Measurements from ENCODE around the gene CBX7. TPM values are rescaled to one million over a fixed set of nuclear protein-coding genes. Genes with fewer than 3 reads are reported as not detected.

The CBX7 gene
- total RNA-seq, 1 experiment from 2014 or later = 7.9 TPM

DNA sequence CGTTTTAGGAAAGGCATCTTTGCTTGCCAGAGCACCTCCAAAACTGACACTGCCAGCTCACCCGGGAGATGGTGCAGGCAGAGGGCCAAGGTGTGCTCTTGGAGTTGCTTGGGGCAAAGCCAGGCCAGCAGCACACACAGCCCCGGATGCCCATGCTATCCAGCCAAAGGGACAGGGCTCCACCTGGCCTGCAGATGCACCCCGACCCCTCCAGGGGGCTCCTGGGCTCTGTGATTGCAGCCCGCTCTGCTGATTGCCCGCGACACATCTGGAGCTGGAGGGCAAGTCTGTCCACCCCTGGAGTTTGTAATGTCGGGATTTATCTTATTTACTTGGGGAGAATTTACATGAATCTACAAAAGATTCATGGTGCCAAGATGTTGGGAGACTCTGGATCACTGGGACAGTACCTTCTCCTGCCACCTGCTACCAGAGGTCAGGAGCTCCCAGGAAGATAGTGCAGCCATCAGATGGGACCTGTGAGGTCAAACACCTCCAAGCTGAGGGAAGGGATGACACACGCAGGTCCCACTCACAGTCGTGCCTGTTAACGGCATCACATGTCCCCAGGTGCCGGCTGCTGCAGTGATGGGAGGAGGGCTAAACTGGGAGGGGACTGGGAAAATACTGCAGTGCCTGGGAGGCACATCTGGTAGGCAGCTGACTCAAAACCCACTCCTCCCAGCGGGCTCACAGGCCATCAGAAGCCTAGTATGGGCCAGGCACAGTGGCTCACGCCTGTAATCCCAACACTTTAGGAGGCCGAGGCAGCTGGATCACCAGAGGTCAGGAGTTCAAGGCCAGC lies 17.2 kb downstream of the CBX7 start:
- peak; percentile 59 for DNase-seq
- Histone ChIP-seq H3K9me3 (no peaks in the 10 kb centered on the region), H3K27me3 (no peaks in the 10 kb centered on the region), H3K36me3 (no peaks in the 10 kb centered on the region), H3K4me3 (no peak overlapping the region)

DNA sequence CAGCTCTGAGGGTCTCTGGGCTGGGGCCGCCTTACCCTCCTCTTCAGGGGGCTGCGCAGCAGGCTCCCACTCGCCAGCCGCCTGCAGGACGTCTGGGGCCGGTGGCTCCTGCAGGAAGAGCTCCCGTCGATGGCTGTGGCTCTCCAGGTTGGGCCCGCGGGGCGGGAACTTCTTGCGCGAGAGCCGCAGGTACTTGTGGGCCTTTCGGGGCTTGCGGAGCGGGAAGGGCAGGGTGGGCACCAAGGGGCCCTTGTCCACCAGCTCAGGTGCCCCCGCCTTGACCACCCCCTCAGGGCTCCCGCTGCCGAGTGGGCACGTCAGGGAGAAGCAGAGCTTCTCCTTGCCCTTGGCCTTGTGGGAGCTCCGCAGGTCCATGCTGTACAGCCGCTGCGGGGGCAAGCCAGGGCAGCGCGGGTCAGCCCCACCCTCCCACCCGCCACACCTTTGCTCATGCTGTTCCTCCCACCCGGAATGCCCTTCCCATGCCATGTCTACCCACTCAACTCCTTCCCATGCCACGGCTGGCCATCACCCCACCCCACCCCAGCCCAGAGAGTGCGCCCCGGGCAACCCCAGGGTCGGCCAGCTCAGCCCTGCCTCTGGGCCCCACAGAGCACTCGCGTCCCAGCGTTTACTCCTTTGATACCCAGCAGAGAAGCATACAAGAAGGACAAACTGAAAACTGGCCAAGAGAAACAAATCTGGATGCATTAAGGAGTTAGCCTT lies 18.0 kb downstream of the CBX7 start:
- Histone ChIP-seq H3K4me3 (no peak overlapping the region), H3K9me3 (no peaks in the 10 kb centered on the region), H3K36me3 (no peaks in the 10 kb centered on the region), H3K27me3 (no peaks in the 10 kb centered on the region)
- no peak for DNase-seq

DNA sequence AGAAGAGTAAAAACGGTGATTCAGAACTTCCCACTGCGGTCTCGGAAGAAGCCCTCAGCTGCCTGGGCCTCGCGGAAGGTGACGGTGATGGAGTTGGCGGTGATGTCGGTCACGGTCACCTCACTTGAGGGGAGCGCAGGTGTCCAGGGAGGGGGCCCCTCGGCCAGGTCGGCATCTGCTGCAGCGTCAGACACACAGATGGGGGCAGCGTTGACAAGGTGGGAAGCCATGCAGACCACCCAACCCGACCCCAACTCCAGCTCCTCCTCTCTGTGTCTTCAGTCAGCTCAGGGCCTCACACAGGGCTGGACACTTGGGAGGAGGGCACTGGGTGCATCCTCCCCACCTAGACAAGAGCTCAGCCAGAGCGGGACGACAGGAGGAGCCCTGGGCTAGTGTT lies 18.6 kb downstream of the CBX7 start:
- H3K27me3 ChIP-seq = no peaks in the 10 kb centered on the region
- H3K36me3 ChIP-seq = no peaks in the 10 kb centered on the region
- DNase-seq = no peak
- no peak overlapping the region for H3K4me3 ChIP-seq
- H3K9me3 ChIP-seq = no peaks in the 10 kb centered on the region

DNA sequence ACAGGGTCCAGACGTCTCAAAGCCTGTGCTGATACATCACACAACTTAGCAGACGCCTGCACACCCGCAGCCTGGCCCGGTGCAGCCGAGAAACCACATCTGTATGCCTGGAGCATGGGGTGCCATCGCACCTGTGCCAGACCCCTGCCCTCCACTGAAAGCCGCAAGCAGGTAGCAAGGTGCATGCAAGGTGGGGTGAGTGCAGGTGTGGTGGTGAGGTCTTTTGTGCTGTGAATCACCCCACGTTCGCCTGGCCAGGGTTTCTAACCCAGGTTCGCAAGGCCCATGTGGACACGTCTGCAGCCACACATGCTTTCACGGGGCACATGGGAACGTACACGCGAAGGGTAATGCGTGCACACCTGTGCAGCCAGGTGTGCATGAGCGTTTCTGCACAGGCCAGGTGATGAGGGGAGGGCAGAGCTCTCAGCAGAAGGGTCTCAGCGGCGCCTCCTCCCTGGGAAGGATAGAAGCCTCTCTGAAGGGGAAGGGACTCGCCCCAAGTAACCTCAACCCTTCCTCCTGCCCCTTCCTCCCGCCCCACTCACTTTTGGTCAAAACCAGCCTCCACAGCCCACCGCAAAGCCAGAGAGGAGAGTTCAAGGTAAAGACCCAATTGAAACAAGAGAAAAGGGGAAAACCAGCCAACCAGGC lies 19.5 kb downstream of the CBX7 start:
- DNase-seq = no peak
- Histone ChIP-seq H3K36me3 (no peaks in the 10 kb centered on the region), H3K4me3 (no peak overlapping the region), H3K27me3 (no peaks in the 10 kb centered on the region), H3K9me3 (no peaks in the 10 kb centered on the region)

DNA sequence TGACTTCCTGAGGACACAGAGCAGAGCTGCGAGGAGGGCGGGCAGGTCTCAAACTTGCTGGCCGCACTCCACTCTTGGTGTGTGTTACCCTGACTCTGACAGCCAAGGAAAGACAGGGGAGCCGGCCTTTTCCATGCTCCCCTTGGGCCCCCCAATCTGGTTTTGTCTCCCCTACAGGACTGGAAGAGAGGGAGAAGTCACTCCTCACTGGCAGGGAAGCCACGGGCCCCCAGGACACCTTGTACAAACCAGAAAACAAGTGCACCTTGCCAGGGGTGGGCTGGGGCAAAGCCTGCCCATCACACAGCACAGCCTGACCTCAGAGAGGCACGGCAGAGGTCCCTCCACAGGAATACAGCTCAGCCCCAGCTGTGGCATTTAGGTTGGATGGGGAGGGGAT lies 20.2 kb downstream of the CBX7 start:
- Histone ChIP-seq H3K4me3 (no peak overlapping the region), H3K9me3 (no peaks in the 10 kb centered on the region), H3K36me3 (no peaks in the 10 kb centered on the region), H3K27me3 (no peaks in the 10 kb centered on the region)
- DNase-seq = no peak

DNA sequence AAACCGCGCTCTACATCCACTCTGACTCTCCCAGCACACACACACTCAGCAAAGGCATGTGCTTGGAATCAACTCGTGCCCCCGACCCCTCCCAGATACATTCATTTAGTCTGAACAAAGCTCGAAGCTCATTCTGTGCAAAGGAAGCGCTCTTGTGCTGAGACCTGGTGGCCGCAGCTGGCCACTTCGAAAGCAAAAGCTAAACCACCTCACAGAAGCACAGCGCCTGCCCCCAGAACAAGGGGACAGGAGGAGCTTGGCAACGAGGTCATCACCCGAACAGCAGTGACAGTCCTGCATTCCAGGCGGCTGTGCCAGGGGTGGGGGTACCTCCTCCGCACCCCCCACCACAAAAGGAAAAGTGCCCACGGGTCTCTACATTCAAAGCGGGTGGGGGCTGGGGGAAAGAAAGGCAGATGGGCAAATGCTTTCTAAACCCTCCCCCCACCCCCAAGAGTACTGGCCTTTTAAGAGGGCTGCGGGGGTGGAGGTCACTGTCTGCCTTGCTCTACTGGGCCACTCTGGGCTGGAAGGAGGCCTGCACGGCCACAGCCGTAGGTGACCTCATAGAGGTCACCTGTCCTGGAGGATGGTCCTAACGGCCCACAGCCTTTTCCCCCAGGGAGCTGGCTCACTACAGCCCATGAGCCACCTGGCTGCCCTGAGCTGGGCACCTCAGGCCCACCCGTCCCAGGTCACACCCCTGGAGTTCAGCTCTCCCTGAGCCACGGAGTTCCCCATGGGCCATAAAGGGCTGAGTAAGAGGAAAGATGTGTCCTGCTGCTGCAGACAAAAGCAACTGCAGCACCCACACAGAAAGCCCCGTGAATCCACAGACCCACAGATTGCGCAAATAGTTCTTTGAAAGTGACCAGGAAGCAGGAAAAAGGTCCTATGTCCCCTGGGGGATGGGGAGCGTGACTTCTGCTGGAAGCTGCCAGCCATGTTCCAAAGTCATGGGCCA lies 21.3 kb downstream of the CBX7 start:
- no peaks in the 10 kb centered on the region for H3K36me3 ChIP-seq
- no peaks in the 10 kb centered on the region for H3K27me3 ChIP-seq
- H3K9me3 ChIP-seq = no peaks in the 10 kb centered on the region
- DNase-seq = no peak
- H3K4me3 ChIP-seq = no peak overlapping the region

DNA sequence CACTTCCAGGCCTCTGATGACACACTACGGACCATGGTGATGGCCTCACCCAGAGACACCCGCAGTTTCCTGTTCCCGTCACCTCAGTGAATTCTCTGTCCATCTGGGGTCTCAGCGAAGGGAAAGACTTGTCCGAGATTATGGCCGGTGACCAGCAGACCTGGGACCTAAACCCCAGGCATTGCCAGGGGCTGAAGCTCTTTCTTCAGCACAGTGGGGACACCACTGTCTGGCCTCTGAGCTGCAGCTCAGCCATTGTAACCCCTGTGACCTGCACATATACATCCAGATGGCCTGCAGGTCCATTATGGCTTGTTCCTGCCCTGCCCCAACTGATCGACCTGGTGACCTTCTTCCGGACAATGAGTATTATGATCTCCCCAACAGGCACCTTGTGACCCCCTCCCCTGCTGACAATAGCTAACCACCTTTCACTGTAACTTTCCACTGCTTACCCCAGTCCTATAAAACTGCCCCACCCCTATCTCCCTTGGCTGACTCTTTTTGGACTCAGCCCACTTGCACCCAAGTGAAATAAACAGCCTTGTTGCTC lies 22.3 kb downstream of the CBX7 start:
- no peaks in the 10 kb centered on the region for H3K36me3 ChIP-seq
- no peak for DNase-seq
- H3K9me3 ChIP-seq = no peaks in the 10 kb centered on the region
- no peak overlapping the region for H3K4me3 ChIP-seq
- no peaks in the 10 kb centered on the region for H3K27me3 ChIP-seq

DNA sequence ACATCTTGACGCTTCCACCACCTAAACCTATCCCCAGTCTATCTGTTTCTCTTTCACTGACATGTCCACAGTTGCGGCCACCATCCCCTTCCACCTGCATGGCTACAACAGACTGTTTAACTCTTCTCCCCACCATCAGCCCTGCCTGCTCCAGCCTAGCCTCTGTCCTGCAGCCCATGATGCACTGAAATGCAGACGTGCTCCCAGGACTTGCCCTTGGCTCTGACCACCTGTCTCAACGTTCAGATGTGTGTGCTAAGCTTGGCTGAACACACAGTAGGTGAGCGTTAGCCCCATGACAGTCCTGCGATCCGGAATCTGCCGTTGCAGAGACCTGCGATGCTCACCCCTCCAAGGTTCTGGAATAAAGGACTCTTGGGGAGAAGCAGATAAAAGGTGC lies 22.7 kb downstream of the CBX7 start:
- no peak for DNase-seq
- Histone ChIP-seq H3K4me3 (no peak overlapping the region), H3K9me3 (no peaks in the 10 kb centered on the region), H3K27me3 (no peaks in the 10 kb centered on the region), H3K36me3 (no peaks in the 10 kb centered on the region)

DNA sequence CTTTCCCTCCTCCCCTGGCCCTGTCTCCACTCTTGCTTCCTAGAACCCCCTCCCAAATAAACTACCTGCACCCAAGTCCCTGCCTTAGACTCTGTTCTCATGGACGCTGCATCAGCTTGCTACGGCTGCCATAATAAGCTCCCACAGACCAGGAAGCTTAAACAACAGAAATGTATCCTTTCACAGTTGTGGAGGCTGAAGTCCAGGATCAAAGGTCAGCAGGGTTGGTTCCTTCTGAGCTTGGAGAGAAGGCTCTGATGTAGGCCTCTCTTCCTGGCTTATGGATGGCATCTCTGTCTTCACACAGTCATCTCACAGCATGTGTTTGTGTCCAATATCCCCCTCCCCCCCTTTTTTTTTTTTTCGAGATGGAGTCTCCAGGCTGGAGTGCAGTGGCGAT lies 23.4 kb downstream of the CBX7 start:
- DNase-seq = no peak
- H3K36me3 ChIP-seq = no peaks in the 10 kb centered on the region
- no peak overlapping the region for H3K4me3 ChIP-seq
- H3K27me3 ChIP-seq = no peaks in the 10 kb centered on the region
- no peaks in the 10 kb centered on the region for H3K9me3 ChIP-seq

DNA sequence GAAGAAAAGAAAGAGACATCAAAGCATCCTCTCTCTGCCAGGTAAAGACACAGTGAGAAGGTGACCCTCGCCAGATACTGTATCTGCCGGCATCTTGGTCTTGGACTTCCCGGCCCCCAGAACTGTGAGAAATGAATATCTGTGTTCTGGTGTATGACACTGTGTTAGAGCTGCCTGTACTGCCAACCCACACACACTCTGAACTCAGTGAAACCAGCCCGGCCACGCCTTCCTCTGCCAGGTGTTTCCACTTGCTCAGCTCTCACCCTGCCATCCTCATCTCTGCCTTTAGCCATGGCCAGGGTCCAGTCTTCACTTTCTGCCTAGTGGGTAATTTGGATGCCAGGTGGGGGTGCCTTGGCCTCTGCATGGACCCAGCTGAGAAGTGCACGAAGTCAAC lies 24.0 kb downstream of the CBX7 start:
- H3K4me3 ChIP-seq = no peak overlapping the region
- no peaks in the 10 kb centered on the region for H3K27me3 ChIP-seq
- H3K36me3 ChIP-seq = no peaks in the 10 kb centered on the region
- no peaks in the 10 kb centered on the region for H3K9me3 ChIP-seq
- DNase-seq = no peak

DNA sequence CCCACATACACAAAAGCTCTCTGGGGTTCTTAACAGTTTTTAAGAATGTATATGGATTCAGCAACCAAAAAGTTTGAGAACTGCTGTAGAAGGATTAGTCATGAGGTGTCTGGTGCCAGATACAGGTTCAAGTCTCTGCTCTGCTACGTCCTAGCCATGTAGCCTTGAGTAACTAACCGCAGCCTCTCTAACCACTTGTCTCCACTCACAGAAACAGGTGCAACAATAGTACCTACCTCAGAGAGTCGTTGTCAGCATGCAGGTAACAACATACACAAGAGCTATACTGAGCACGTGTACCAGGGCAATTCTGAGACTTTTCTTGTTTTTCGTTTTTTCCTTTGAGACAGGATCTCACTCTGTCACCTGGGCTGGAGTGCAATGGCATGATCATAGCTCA lies 26.9 kb downstream of the CBX7 start:
- DNase-seq = no peak
- Histone ChIP-seq H3K4me3 (no peak overlapping the region), H3K9me3 (no peaks in the 10 kb centered on the region), H3K36me3 (no peaks in the 10 kb centered on the region), H3K27me3 (no peaks in the 10 kb centered on the region)

DNA sequence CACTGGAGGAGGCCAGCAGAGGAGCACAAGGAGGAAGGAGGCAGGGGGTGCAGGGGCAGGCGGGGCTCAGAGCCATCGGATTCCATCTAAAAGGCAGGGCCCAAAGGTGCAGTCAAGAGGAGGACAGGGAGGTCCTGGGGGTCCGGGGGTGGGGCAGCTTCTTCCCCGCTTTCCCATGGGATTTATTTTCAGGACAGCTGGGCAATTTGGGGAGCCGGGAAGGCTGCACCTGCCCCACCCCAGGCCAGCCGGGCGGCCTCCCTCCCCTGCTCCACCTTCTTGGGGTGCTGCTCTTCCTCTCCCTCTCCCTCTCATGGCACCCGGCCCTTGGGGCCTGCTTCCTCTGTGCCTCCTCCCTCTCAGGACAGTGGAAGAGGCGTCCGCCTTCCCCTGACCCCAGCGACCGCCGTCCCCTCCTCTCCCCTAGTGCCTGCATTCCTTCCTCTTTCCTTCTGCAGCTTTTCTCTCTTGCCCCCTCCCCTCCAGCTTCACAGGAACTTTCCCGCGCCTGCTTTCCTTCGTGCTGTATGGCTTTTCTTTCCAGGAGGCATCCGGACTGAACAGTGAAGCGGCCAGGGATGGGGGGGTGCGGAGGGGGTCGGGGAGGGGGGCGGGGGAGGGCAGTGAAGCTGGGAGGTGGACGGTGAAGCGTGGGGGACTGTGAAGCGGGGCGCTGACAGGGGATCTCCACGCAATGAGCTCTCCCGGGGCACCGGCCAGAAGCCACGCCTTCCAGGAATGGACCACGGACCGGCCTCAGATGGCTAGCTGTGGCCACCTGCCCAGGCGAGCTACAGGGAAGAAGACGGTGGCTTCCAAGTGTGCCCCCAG lies 28.5 kb downstream of the CBX7 start:
- Histone ChIP-seq H3K9me3 (no peaks in the 10 kb centered on the region), H3K27me3 (no peaks in the 10 kb centered on the region), H3K4me3 (no peak overlapping the region), H3K36me3 (no peaks in the 10 kb centered on the region)
- no peak for DNase-seq

DNA sequence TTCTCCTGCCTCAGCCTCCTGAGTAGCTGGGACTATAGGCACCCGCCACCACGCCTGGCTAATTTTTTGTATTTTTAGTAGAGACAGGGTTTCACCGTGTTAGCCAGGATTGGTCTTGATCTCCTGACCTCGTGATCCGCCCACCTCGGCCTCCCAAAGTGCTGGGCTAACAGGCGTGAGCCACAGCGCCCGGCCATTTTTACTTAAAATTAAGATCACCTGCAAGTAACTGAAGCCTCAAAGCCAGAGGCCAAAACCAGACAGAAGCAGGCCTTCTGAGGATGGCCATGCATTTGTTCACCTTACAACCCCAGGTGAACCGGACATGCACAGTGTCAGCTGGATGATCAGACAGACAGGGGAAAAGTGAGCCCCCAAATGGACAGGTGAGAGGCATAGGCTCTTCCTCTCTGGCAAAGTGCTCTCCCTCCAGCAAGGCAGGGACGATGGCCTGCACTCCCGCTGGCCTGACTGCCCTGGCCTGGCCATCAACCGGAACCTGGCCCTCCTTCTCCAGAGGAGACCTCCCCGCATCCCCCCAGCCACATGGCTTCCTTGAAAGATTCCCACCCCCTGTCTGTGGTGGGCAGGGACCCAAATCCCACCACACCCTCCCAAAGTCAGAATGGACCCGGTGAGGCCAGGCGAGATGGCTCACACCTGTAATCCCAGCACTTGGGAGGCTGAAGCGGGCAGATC lies 29.6 kb downstream of the CBX7 start:
- no peak overlapping the region for H3K4me3 ChIP-seq
- H3K9me3 ChIP-seq = no peaks in the 10 kb centered on the region

DNA sequence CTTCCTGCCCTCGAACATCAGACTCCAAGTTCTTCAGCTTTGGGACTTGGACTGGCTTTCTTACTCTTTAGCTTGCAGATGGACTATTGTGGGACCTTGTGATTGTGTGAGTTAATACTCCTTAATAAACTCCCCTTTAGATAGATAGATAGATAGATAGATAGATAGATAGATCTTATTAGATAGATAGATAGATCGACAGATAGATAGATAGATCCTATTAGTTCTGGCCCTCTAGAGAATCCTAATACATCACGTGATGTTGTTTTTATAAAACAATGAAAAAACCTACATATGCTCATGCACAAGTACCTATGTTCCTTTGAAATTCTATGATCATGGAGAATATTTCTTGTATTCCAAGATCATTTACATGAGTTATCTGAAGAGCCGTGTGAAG lies 31.5 kb downstream of the CBX7 start:
- no peaks in the 10 kb centered on the region for H3K36me3 ChIP-seq
- no peaks in the 10 kb centered on the region for H3K27me3 ChIP-seq
- no peak overlapping the region for H3K4me3 ChIP-seq
- H3K9me3 ChIP-seq = no peaks in the 10 kb centered on the region
- no peak for DNase-seq

More for the DNA sequence above, 29.6 kb downstream of the CBX7 start:
- Histone ChIP-seq H3K36me3 (no peaks in the 10 kb centered on the region), H3K27me3 (no peaks in the 10 kb centered on the region)
- DNase-seq = no peak

DNA sequence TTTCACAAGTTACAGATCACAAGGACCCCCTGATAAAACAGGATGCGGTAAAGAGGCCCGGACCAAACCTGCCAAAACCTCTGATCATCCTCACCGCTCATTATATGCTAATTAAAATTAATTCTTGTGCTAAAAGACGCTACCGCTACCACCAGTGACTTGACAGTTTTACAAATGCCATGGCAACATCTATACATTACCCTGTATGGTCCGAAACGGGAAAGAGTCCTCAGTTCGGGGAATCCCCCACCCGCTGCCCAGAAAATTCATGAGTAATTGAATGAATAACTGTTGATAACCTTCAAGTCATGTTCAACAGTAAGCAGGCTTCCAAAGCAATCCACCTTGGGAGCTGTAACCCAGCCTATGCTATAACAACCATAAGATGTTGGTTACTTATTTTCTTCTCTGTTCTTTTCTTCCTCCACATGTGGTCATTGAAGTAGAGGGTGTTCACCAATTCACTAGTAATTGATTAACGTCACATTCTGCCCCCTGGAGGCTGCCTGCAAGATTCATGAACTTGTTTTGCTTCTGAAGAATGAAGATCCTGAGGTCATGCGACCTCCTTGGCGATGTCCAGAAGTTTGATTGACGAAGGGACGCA lies 34.8 kb downstream of the CBX7 start:
- DNase-seq = peak; percentile 29
- no peak overlapping the region for H3K4me3 ChIP-seq
- H3K27me3 ChIP-seq = peaks cover 3% of the 10 kb centered on the region
- no peaks in the 10 kb centered on the region for H3K36me3 ChIP-seq
- H3K9me3 ChIP-seq = no peaks in the 10 kb centered on the region

All from MG63 (cell line).